HEK293 (cell line): ENCODE results near the gene SEPTIN12.

Experiments used
- CTCF ChIP-seq: fragments of 450-650 bp; formaldehyde crosslinking; IDR thresholded peaks from 2 replicates; pipeline ENCODE4 v1.5.1; 2016; ENCODE audit warnings: missing biosample characterization, missing genetic modification characterization
- HIC1 ChIP-seq: fragments of 450-650 bp; formaldehyde crosslinking; IDR thresholded peaks from 2 replicates; pipeline ENCODE4 v1.5.1; 2016; ENCODE audit warnings: missing biosample characterization, missing genetic modification characterization
- ZNF274 ChIP-seq, 2 experiments: fragments of 200-500 bp in 1 of 2; fragments of 450-650 bp in 1 of 2; sonication (Bioruptor generic) in 1 of 2; formaldehyde crosslinking in 1 of 2; IDR thresholded peaks; 2 replicates each; pipeline versions ENCODE4 v1.5.1 to v1.6.1; 2014 to 2016; ENCODE audit warnings: borderline replicate concordance in 1 of 2, inconsistent platforms in 1 of 2, low read length in 1 of 2, missing biosample characterization in 1 of 2, missing genetic modification characterization in 1 of 2
- ZNF513 ChIP-seq: fragments of 450-650 bp; IDR thresholded peaks from 2 replicates; pipeline ENCODE4 v1.5.1; 2018; ENCODE audit warnings: missing biosample characterization, missing genetic modification characterization

- TF ChIP-seq HIC1 (tag by site-specific recombination) (no peak), ZNF513 (tag by site-specific recombination) (no peak), ZNF274 (IDR thresholded peaks at IDR 0.05; ENCODE audit: low read length) (no peak), ZNF274 (tag by site-specific recombination; IDR thresholded peaks at IDR 0.05; ENCODE audit: borderline replicate concordance) (no peak), CTCF (tag by site-specific recombination) (no peak)
Observed at GRCh38 chr16:4801051-4801961, 13.2 kb upstream of the SEPTIN12 start.
